CD4-positive, alpha-beta T cell treated with Interleukin-10 for 1 hour (primary cell): ENCODE results near the gene ASTL.
"Not testable (repeated sequence)": the region's sequence is repeated elsewhere in the genome, so short reads cannot be mapped to it uniquely, and the experiment has no call there.

ENCODE experiments used
- DNase-seq: peaks from one replicate; pipeline ENCODE4 v3.0.0-alpha.2; 2020

ASTL gene

GRCh38 chr2:96097441-96097840 is 40.9 kb downstream of the ASTL start:
- no peak for DNase-seq

DNA sequence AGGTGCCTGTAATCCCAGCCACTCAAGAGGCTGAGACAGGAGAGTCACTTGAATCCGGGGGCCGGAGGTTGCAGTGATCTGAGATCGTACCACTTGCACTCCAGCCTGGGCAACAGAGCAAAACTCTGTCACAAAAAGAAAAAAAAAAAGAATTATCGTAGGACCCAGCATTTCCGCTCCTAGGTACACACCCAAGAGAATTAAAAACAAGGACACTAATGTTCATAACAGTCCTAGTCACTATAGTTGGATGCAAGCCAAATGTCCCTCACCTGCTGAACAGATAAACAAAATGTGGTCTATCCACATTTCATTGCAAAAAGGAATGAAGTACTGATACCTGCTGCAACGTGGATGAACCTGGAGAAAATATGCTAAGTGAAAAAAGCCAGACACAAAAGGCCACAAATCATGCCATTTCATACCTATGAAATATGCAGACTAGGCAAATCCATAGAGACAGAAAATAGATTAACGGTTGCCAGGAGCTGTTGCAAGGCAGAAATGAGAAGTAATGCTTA is 43.1 kb downstream of the ASTL start:
- DNase-seq, result no peak

- DNase-seq, result no peak
Observed at GRCh38 chr2:96093528-96093927, 44.8 kb downstream of the ASTL start.

DNA sequence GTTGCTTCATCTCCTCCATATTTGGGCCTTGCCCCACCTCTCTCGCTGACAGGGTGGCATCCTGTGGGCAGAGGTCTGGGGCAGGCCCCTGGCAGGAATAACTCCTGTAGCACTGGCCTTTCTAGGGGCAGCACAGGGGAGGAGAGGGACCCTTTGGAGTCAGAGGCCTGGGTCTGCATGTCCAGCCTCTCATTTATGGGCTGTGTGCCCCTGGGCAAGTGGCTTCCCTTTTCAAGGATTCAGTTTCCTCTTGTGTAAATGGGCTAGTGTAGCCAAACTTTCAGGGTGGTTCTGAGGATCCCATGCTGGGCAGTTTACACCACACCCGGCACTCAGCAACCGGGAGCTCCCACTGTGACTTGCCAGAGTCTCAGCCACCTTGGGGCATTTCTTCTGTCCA is 45.4 kb downstream of the ASTL start:
- no peak for DNase-seq

DNA sequence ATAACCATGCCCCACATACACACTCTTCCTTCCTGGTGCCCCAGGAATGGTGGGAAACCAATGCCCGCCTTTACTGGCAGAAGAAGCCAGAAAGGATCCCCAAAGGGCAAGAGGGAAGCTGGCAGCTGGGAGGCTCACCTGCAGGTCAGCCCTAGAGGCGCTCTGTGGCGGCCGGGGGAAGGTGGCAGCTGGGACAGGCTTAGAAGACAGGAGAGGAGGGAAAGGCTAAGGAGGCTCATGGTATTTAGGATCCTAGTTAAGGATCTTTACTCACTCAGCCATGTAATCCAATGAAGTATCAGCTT is 45.8 kb downstream of the ASTL start:
- no peak for DNase-seq

DNA sequence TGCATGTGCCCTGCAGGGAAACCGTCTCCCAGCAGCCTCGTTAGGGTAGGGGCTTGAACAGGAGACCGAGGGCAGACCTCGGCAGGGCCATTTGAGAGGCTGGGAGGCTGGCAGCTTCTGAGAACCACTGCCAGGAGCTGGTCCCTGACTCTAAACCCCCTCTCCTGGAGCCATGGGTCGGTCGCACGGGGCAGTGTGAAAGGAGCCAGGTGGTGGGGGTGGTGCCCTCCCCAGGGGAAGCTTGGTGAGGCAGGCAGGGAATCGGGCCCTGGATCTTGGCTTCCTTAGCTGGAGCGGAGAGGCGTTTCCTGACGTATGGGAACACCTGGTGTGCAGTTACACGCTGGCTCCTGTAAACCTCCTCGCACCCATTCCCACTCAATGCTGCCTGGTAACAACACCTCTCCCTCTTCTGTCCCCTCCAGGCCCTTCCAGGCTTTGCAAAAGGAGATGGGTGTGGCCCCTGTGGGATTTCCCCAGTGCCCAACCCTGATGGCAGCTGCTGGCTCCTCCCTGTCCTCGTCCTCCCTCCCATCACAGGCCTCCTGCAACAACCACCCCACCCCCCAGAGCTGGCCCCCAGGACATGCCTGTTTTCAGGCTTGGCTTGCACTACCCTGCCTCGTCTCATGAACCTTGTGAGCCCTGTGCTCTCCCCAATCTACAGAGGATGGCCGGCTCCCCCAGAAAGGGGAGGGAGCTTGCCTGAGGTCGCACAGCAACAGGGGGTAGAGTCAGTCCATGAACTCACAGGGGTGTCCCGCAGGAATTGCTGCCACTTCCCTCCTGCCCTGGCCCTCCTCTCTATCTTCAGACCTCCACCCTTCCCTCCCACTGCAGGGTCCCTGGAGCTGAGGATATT is 46.4 kb downstream of the ASTL start:
- DNase-seq, result no peak

- no peak for DNase-seq
Observed at GRCh38 chr2:96091141-96091710, 47.1 kb downstream of the ASTL start.

GRCh38 chr2:96090196-96090926 is 47.9 kb downstream of the ASTL start:
- DNase-seq, result no peak

GRCh38 chr2:96089356-96090195 is 48.7 kb downstream of the ASTL start:
- no peak for DNase-seq

DNA sequence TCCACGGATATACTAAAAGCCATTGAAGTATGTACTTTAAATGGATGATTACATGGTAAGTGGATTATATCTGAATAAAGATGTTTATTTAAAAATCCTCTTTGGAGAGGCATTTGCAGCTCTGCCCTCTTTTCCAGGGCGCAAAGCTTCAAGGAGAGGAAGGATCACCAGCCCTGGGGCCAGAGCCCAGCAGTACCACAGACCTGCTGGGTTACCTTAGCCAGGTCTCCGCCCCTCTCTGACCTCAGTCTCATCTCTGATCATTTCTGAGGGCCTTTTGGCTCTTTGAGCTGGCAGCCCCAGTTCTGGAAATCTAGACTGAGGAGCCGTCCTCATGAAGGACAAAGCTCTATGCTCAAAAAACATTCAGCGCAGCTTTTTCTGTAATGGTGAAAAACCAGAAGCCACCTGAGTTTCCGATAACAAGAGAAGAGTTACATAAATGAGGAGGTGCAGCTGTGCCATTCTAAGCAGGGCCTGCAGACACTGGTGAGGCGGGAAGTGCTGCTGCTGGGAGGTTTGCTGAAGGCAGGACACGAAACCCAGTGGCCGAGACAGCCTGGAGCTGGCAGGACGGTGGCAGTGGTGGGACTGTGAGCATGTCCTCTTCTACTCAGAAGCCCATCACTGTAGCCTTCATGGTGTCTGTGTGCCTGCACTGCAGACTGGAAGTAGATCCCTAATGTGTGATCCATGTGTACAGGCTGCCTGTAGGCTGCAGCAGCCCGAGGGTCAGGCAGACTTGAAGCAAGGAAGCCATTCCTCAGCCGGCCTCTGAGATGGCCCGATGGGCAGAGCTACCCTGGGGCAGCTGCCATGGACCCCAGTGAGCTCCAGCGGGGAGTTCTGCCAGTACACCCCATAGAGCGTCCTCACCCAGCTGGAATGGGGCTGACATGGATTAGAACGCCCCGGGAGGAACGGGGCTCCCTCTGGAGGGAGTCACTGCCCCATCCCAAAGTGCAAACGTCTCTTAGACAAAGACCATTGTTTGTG is 49.7 kb downstream of the ASTL start:
- no peak for DNase-seq

- no peak for DNase-seq
Observed at GRCh38 chr2:96087130-96087529, 51.2 kb downstream of the ASTL start.

DNA sequence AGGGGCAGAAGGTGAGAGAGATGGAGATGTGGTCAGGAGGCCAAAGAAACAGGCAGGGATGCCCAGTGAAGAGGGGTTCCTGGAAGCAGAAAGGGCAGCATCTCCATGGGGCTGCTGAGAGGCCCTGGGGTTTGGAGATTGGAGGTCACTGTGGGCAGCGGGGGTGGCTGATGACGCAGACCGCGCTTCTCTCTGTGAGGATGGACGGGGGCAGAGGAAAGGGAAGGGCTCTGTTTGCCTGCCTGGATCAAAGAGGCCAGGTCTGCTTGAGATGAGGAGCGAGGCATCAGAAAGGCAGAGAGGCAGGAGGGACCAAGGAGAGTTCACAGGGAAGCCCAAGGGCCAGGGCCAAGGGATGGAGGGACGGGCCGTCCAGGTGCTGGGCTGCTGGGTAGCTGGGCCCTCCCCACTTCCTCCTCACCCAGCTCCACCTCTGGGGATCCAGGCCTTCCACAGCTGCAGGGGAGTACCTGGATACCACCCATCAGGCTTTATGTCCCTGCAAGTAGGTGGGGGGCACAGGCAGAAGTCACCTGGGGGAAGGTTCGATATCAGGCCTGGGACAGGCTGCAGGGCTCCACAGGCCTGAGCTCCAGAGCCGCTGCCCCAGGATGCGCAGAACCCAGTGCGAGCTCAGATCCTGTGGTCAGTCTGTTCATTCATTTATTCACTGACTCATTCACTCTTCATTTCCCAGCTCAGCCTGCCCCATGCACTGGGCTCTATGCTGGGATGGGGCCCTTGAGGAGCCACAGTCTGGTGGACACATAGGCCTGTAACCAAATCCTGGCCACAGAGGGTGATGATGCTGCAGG is 52.6 kb downstream of the ASTL start:
- no peak for DNase-seq

GRCh38 chr2:96084858-96085518 is 53.3 kb downstream of the ASTL start:
- DNase-seq, result not testable (repeated sequence)

DNA sequence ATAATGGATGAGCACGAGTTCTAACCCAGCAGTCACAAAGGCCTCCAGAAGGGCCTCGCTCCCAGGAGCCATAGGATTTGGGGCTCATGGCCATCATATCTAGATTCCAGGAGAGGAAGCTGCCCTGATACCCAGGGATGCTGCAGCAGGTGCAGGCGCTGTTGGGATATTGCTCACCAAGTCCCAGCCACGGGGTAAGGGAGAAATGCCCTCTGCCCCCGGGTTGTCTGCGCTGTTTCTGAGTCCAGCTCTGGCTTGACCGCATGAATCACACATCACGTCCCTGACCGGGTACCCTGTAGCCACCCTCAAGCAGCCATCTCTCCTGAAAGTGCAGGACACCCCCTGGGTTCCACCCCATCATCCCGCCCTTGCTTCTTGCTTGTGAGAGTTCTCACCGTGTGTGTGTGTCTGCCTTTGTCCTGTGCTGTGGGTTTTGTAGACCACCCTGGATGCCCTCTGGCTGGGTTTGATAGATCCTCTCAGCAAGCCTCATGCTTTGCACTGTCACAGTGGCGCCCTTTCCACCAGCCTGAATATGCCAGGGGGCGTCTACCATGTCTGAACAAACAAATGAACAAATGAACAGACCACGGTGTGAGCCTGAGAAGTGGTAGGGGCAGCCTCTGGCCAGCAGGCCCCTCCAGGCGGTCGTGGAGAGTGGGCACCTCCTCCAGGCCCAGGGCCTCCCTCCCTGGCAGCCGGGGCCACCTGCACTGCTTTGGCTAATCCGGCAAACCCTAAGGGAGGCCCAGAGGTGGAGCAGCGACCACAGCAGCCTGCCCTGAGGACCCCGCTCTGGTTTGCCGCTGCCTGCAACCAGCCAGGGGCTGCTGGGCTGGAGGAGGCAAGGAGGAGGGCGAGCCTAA is 54.1 kb downstream of the ASTL start:
- no peak for DNase-seq

GRCh38 chr2:96083064-96083939 is 55.0 kb downstream of the ASTL start:
- no peak for DNase-seq

DNA sequence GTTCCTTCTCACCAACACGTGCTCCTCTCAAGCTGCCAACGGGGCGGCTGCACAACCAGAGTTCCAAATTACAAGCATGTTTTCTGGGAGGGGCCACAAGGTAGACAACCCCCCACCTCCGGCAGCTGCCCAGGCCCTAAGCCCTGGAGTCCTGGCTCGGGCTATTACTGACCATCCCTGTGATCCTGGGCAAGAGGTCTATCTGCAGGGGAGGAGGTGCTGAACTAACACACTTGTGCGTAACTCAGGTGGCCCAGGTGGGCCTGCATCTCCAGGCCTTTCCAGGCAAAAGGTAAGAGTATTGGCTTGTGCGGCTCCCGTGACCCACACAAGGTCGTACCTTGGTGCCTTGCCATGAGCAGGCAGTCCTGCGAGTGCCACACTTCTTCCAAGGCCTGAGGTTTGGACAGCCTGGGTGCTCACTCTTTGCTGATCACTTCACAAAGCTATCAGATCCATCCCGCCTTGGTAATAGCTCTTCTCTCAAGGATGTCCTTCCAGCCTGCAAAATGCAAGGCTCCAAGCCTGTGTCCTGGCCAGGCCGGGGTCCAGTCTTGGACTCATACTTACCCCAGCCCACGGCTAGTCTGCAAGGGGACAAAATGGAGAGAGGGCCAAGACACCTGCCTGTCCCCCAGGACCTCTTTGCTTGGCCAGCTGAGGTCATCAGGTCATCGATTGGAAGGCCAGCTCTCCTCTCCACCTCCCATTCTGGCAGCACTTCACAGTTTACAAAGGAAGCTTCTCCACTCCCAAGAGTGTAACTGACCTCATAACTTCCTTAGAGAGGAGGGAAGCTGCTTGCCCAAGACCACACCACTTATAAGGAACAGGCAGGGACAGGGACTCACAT is 55.9 kb downstream of the ASTL start:
- no peak for DNase-seq

DNA sequence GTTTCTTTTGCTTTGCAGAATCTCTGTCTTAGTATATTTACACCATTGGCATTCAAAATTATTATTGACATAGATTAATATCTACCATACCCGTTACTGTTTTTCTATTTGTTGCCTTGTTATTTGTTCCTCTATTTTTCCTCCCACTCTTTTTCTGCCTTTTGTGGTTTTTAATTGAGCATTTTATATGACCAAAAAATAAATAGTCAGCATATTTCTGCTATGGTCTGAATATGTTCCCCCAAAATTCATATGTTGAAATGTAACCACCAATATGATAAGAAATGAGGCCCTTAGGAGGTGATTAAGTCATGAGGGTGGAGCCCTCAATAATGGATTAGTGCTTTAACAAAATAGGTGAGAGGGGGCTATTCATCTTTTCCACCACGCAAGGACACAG is 57.3 kb downstream of the ASTL start:
- no peak for DNase-seq
